Ovary (tissue), 9 donors: Measurements from ENCODE around the gene ASF1A. TPM values are rescaled to one million over a fixed set of nuclear protein-coding genes. Genes with fewer than 3 reads are reported as not detected.

Experiments used
- DNase-seq, 5 donors: peaks; one replicate each; pipeline ENCODE4 v3.0.0-alpha.2; 2019 to 2020
- H3K27ac ChIP-seq, 2 donors: fragments of 200-600 bp; one replicate each; pipeline versions ENCODE4 v1.5.1 to v1.8.0; 2019 to 2022
- H3K27me3 ChIP-seq: fragments of 200-600 bp; one replicate; pipeline ENCODE4 v1.8.0; 2022
- H3K36me3 ChIP-seq: fragments of 200-600 bp; sonication (generic); one replicate; pipeline ENCODE4 v1.5.1; 2019
- H3K4me1 ChIP-seq: one replicate; pipeline ENCODE4 v1.8.1; 2013; ENCODE audit warnings: mild to moderate bottlenecking, moderate library complexity; ENCODE audit not compliant: insufficient read depth
- H3K4me3 ChIP-seq: fragments of 200-600 bp; sonication (generic); one replicate; pipeline ENCODE4 v1.5.1; 2017
- H3K9me3 ChIP-seq, 2 donors: fragments of 200-600 bp in 1 of 2; sonication (generic) in 1 of 2; one replicate each; pipeline versions ENCODE4 v1.5.1 to v1.8.1; 2013 to 2019; ENCODE audit warnings: mild to moderate bottlenecking in 1 of 2, moderate library complexity in 1 of 2
- CTCF ChIP-seq, 3 donors: fragments of 450-650 bp in 2 of 3; fragments of 200-600 bp in 1 of 3; IDR thresholded peaks; one replicate each; pipeline versions ENCODE4 v1.5.1 to v1.8.0; 2016 to 2022; ENCODE audit warnings: antibody characterized with exemption in 3 of 3, mild to moderate bottlenecking in 1 of 3
- EP300 ChIP-seq: sonication (generic); formaldehyde crosslinking; IDR thresholded peaks from one replicate; pipeline ENCODE4 v1.6.1; 2017; ENCODE audit warnings: antibody characterized with exemption
- POLR2A ChIP-seq: fragments of 450-650 bp; IDR thresholded peaks from one replicate; pipeline ENCODE4 v1.6.1; 2017; ENCODE audit warnings: antibody characterized with exemption, mild to moderate bottlenecking, moderate library complexity
- WGBS, 3 donors: extraction: QIAGEN DNeasy Blood & Tissue Kit in 1 of 3; methylation state at CpG; one replicate each; pipeline versions ENCODE4 v1.1.5 to v1.1.7; 2013 to 2017; 5-methylcytosine and 5-hydroxymethylcytosine counted together
- intact Hi-C, 4 donors: fragments of 100-400 bp; cut with DNase I; formaldehyde crosslinking; loops; one replicate each; pipeline versions ENCODE4 v1.11.0 to v1.15.1; 2022 to 2023
- polyA plus RNA-seq, 2 donors: library from polyadenylated mRNA; stranded (reverse); fragments of 200-250 nt in 1 of 2; fragments of 350-450 nt in 1 of 2; fragmentation: Illumina TruSeq in 1 of 2; extraction: RNeasy Lipid Tissue Mini Kit (QIAGEN cat#74804) in 1 of 2; gene quantifications; one replicate each; pipeline ENCODE4 v1.2.3, GENCODE V29; 2013 to 2014
- total RNA-seq, 7 donors: library from RNA; depleted of rRNA in 2 of 7; stranded (reverse); fragments of >200 nt in 2 of 7; fragmentation: NEBNext Ultra II Directional in 3 of 7; extraction: Animal tissue kit (Norgen Biotek cat#: 25700) in 3 of 7; gene quantifications; one replicate each; pipeline versions ENCODE4 v1.1.0 to v1.2.4, GENCODE V29; 2016 to 2023
- donor health status: DM: no; HTN: no; CAD: no; lungs with moderate emphysema.
- donor health status: DM: no; HTN: no; CAD: no.
- donor health status: Bipolar disorder and iron deficiency.
- donor health status: DM: yes; HTN: yes; CAD: no.
- donor health status: DM: no; HTN: no; CAD: no.
- donor health status: DM: yes; HTN: yes; CAD: no.

The ASF1A gene
- total and polyA plus RNA-seq, 9 donors = 9.9 to 30.7 (median 22.3) TPM

- no peak overlapping the region for H3K27ac ChIP-seq
- intact Hi-C loops = no loop called here
- no peak overlapping the region for H3K4me3 ChIP-seq
- 93 to 97% (median 96%) methylated on average over 4 of the region's 4 CpGs for WGBS, 3 donors
- DNase-seq = no peak
- H3K4me1 ChIP-seq = no peaks in the 10 kb centered on the region
- TF ChIP-seq POLR2A = no peak
- no peak for TF ChIP-seq CTCF (IDR thresholded peaks at IDR 0.05)
- TF ChIP-seq EP300 = no peak
- H3K36me3 ChIP-seq = no peaks in the 10 kb centered on the region
- no peaks in the 10 kb centered on the region for H3K27me3 ChIP-seq
- no peaks in the 10 kb centered on the region for H3K9me3 ChIP-seq
Observed at GRCh38 chr6:118905851-118906250, 11.9 kb downstream of the ASF1A start.

GRCh38 chr6:118908441-118908840, 14.5 kb downstream of the ASF1A start:
- Histone ChIP-seq H3K9me3 (no peaks in the 10 kb centered on the region), H3K27ac (no peak overlapping the region), H3K4me3 (no peak overlapping the region), H3K27me3 (no peaks in the 10 kb centered on the region), H3K4me1 (no peaks in the 10 kb centered on the region), H3K36me3 (no peaks in the 10 kb centered on the region)
- intact Hi-C loops = no loop called here
- 56 to 71% (median 60%) methylated on average over 1 of the region's 1 CpG for WGBS, 3 donors
- DNase-seq = no peak
- TF ChIP-seq EP300 = no peak
- no peak for TF ChIP-seq POLR2A
- TF ChIP-seq CTCF (IDR thresholded peaks at IDR 0.05) = no peak

GRCh38 chr6:118912646-118913045, 18.7 kb downstream of the ASF1A start:
- WGBS, 3 donors = 62 to 84% (median 68%) methylated on average over 5 of the region's 5 CpGs
- H3K4me1 ChIP-seq = no peaks in the 10 kb centered on the region
- intact Hi-C loops = no loop called here
- no peak for TF ChIP-seq POLR2A
- TF ChIP-seq EP300 = no peak
- TF ChIP-seq CTCF (IDR thresholded peaks at IDR 0.05) = no peak
- no peaks in the 10 kb centered on the region for H3K9me3 ChIP-seq
- no peak overlapping the region for H3K27ac ChIP-seq
- H3K4me3 ChIP-seq = no peak overlapping the region
- no peaks in the 10 kb centered on the region for H3K27me3 ChIP-seq
- H3K36me3 ChIP-seq = no peaks in the 10 kb centered on the region
- no peak for DNase-seq

GRCh38 chr6:118913161-118913560, 19.2 kb downstream of the ASF1A start:
- intact Hi-C loops = no loop called here
- H3K27me3 ChIP-seq = no peaks in the 10 kb centered on the region
- H3K27ac ChIP-seq = no peak overlapping the region
- no peaks in the 10 kb centered on the region for H3K4me1 ChIP-seq
- no peaks in the 10 kb centered on the region for H3K36me3 ChIP-seq
- 52 to 79% (median 57%) methylated on average over 2 of the region's 2 CpGs for WGBS, 3 donors
- TF ChIP-seq CTCF (IDR thresholded peaks at IDR 0.05) (no peak), EP300 (no peak)
- no peak overlapping the region for H3K4me3 ChIP-seq
- no peak for DNase-seq
- H3K9me3 ChIP-seq = no peaks in the 10 kb centered on the region

- H3K4me1 ChIP-seq = no peaks in the 10 kb centered on the region
- H3K36me3 ChIP-seq = no peaks in the 10 kb centered on the region
- no peak for DNase-seq
- no peak overlapping the region for H3K27ac ChIP-seq
- no peaks in the 10 kb centered on the region for H3K27me3 ChIP-seq
- TF ChIP-seq CTCF (IDR thresholded peaks at IDR 0.05) (no peak), POLR2A (no peak)
- H3K9me3 ChIP-seq = no peaks in the 10 kb centered on the region
- H3K4me3 ChIP-seq = no peak overlapping the region
- intact Hi-C loops = no loop called here
Observed at GRCh38 chr6:118914598-118914997, 20.6 kb downstream of the ASF1A start.
